ENCODE results near the gene IL15RA. TPM values are rescaled to one million over a fixed set of nuclear protein-coding genes. Genes with fewer than 3 reads are reported as not detected.

Gene IL15RA
- total and polyA plus RNA-seq, 4 experiments from 2014 or later: 11.1 to 20.0 (median 16.1) TPM

GRCh38 chr10:5929442-5929841 is 47.9 kb downstream of the IL15RA start:
- intact Hi-C loops (cut with micrococcal nuclease): no loop called here
- POLR2A ChIA-PET (ENCODE audit: partially characterized antibody): interaction anchor here (0.6 kb wide), 1 partner anchor 167 kb away, joined by 3 read pairs; no protein-coding TSS in a partner anchor
- Mint-ChIP-seq H3K4me3 (no peak overlapping the region), H3K9me3 (no peaks in the 10 kb centered on the region), H3K36me3 (peaks cover 48 to 62% of the 10 kb centered on the region in 2 donors), H3K27me3 (no peaks in the 10 kb centered on the region), H3K27ac (no peak overlapping the region), H3K4me1 (no peaks in the 10 kb centered on the region)
- peaks cover 38% of the 10 kb centered on the region for H3K36me3 ChIP-seq (ENCODE audit: insufficient read depth, low read length)
- DNase-seq: no peak
- CTCF ChIA-PET (ENCODE audit: partially characterized antibody): no interaction called here
- H3K4me3 ChIP-seq (ENCODE audit: low read length in 2 of 2): no peak overlapping the region
- H3K9me3 ChIP-seq (ENCODE audit: control insufficient read depth in 1 of 2, low read length in 2 of 2): no peaks in the 10 kb centered on the region
- no peak overlapping the region for H3K27ac ChIP-seq (ENCODE audit: low read depth, low read length)
- no peaks in the 10 kb centered on the region for H3K27me3 ChIP-seq (ENCODE audit: insufficient read depth, low read length)
- H3K4me1 ChIP-seq (ENCODE audit: insufficient read depth, low read length): no peaks in the 10 kb centered on the region

GRCh38 chr10:5927306-5927705 is 50.0 kb downstream of the IL15RA start:
- Mint-ChIP-seq H3K36me3 (peaks cover 62 to 78% of the 10 kb centered on the region in 2 donors), H3K27me3 (no peaks in the 10 kb centered on the region), H3K4me1 (no peaks in the 10 kb centered on the region), H3K4me3 (no peak overlapping the region), H3K27ac (peak overlapping the region in 1 of 7 donors; percentile 37), H3K9me3 (no peaks in the 10 kb centered on the region)
- Histone ChIP-seq H3K4me1 (ENCODE audit: insufficient read depth, low read length) (no peaks in the 10 kb centered on the region), H3K4me3 (ENCODE audit: low read length in 2 of 2) (no peak overlapping the region), H3K27ac (ENCODE audit: low read depth, low read length) (no peak overlapping the region), H3K36me3 (ENCODE audit: insufficient read depth, low read length) (peaks cover 55% of the 10 kb centered on the region), H3K9me3 (ENCODE audit: control insufficient read depth in 1 of 2, low read length in 2 of 2) (no peaks in the 10 kb centered on the region), H3K27me3 (ENCODE audit: insufficient read depth, low read length) (no peaks in the 10 kb centered on the region)
- intact Hi-C loops (cut with micrococcal nuclease): no loop called here
- ChIA-PET CTCF (ENCODE audit: partially characterized antibody) (interaction anchor here (0.7 kb wide), 1 partner anchor 821 kb away, joined by 3 read pairs; no protein-coding TSS in a partner anchor), POLR2A (ENCODE audit: partially characterized antibody) (no interaction called here)
- no peak for DNase-seq

- Mint-ChIP-seq H3K36me3 (peaks cover 75 to 86% of the 10 kb centered on the region in 2 donors), H3K9me3 (no peaks in the 10 kb centered on the region), H3K4me1 (no peaks in the 10 kb centered on the region), H3K27ac (no peak overlapping the region), H3K4me3 (no peak overlapping the region), H3K27me3 (no peaks in the 10 kb centered on the region)
- Histone ChIP-seq H3K27me3 (ENCODE audit: insufficient read depth, low read length) (no peaks in the 10 kb centered on the region), H3K4me1 (ENCODE audit: insufficient read depth, low read length) (no peaks in the 10 kb centered on the region), H3K27ac (ENCODE audit: low read depth, low read length) (no peak overlapping the region), H3K36me3 (ENCODE audit: insufficient read depth, low read length) (peaks cover 71% of the 10 kb centered on the region), H3K9me3 (ENCODE audit: control insufficient read depth in 1 of 2, low read length in 2 of 2) (no peaks in the 10 kb centered on the region), H3K4me3 (ENCODE audit: low read length in 2 of 2) (no peak overlapping the region)
- no peak for DNase-seq
- intact Hi-C loops (cut with micrococcal nuclease): no loop called here
- CTCF ChIA-PET (ENCODE audit: partially characterized antibody): no interaction called here
- POLR2A ChIA-PET (ENCODE audit: partially characterized antibody): no interaction called here
These were observed 52.5 kb downstream of the IL15RA start for GRCh38 chr10:5924889-5925288.

GRCh38 chr10:5921746-5922145 is 55.6 kb downstream of the IL15RA start:
- ChIA-PET CTCF (ENCODE audit: partially characterized antibody) (no interaction called here), POLR2A (ENCODE audit: partially characterized antibody) (no interaction called here)
- H3K4me3 ChIP-seq (ENCODE audit: low read length in 2 of 2): no peak overlapping the region
- H3K27me3 Mint-ChIP-seq: no peaks in the 10 kb centered on the region
- H3K27me3 ChIP-seq (ENCODE audit: insufficient read depth, low read length): no peaks in the 10 kb centered on the region
- H3K27ac ChIP-seq (ENCODE audit: low read depth, low read length): no peak overlapping the region
- peak overlapping the region in 1 of 7 donors; percentile 29 for H3K27ac Mint-ChIP-seq
- no peak for DNase-seq
- peaks cover 71 to 86% of the 10 kb centered on the region in 2 donors for H3K36me3 Mint-ChIP-seq
- no peaks in the 10 kb centered on the region for H3K9me3 Mint-ChIP-seq
- H3K36me3 ChIP-seq (ENCODE audit: insufficient read depth, low read length): peaks cover 73% of the 10 kb centered on the region
- no peaks in the 10 kb centered on the region for H3K4me1 ChIP-seq (ENCODE audit: insufficient read depth, low read length)
- H3K4me1 Mint-ChIP-seq: no peaks in the 10 kb centered on the region
- H3K9me3 ChIP-seq (ENCODE audit: control insufficient read depth in 1 of 2, low read length in 2 of 2): no peaks in the 10 kb centered on the region
- H3K4me3 Mint-ChIP-seq: no peak overlapping the region
- intact Hi-C loops (cut with micrococcal nuclease): no loop called here

- Mint-ChIP-seq H3K27me3 (no peaks in the 10 kb centered on the region), H3K4me1 (no peaks in the 10 kb centered on the region), H3K36me3 (peaks cover 78 to 92% of the 10 kb centered on the region in 2 donors), H3K4me3 (no peak overlapping the region), H3K9me3 (no peaks in the 10 kb centered on the region), H3K27ac (no peak overlapping the region)
- no peak for DNase-seq
- H3K4me3 ChIP-seq (ENCODE audit: low read length in 2 of 2): no peak overlapping the region
- H3K9me3 ChIP-seq (ENCODE audit: control insufficient read depth in 1 of 2, low read length in 2 of 2): no peaks in the 10 kb centered on the region
- H3K27me3 ChIP-seq (ENCODE audit: insufficient read depth, low read length): no peaks in the 10 kb centered on the region
- H3K4me1 ChIP-seq (ENCODE audit: insufficient read depth, low read length): no peaks in the 10 kb centered on the region
- CTCF ChIA-PET (ENCODE audit: partially characterized antibody): no interaction called here
- POLR2A ChIA-PET (ENCODE audit: partially characterized antibody): no interaction called here
- H3K36me3 ChIP-seq (ENCODE audit: insufficient read depth, low read length): peaks cover 80% of the 10 kb centered on the region
- H3K27ac ChIP-seq (ENCODE audit: low read depth, low read length): no peak overlapping the region
- intact Hi-C loops (cut with micrococcal nuclease): no loop called here
These were observed 57.8 kb downstream of the IL15RA start for GRCh38 chr10:5919568-5919967.

- DNase-seq: no peak
- intact Hi-C loops (cut with micrococcal nuclease): no loop called here
- POLR2A ChIA-PET (ENCODE audit: partially characterized antibody): no interaction called here
- CTCF ChIA-PET (ENCODE audit: partially characterized antibody): no interaction called here
- peaks cover 79% of the 10 kb centered on the region for H3K36me3 ChIP-seq (ENCODE audit: insufficient read depth, low read length)
- Mint-ChIP-seq H3K9me3 (no peaks in the 10 kb centered on the region), H3K27me3 (no peaks in the 10 kb centered on the region), H3K36me3 (peaks cover 79 to 92% of the 10 kb centered on the region in 2 donors), H3K27ac (no peak overlapping the region), H3K4me3 (no peak overlapping the region), H3K4me1 (no peaks in the 10 kb centered on the region)
- H3K4me1 ChIP-seq (ENCODE audit: insufficient read depth, low read length): no peaks in the 10 kb centered on the region
- H3K27me3 ChIP-seq (ENCODE audit: insufficient read depth, low read length): no peaks in the 10 kb centered on the region
- no peaks in the 10 kb centered on the region for H3K9me3 ChIP-seq (ENCODE audit: control insufficient read depth in 1 of 2, low read length in 2 of 2)
- H3K27ac ChIP-seq (ENCODE audit: low read depth, low read length): no peak overlapping the region
- no peak overlapping the region for H3K4me3 ChIP-seq (ENCODE audit: low read length in 2 of 2)
These were observed 58.6 kb downstream of the IL15RA start for GRCh38 chr10:5918763-5919162.

- Histone ChIP-seq H3K4me3 (ENCODE audit: low read length in 2 of 2) (no peak overlapping the region), H3K4me1 (ENCODE audit: insufficient read depth, low read length) (no peaks in the 10 kb centered on the region), H3K36me3 (ENCODE audit: insufficient read depth, low read length) (peaks cover 81% of the 10 kb centered on the region), H3K27me3 (ENCODE audit: insufficient read depth, low read length) (no peaks in the 10 kb centered on the region), H3K27ac (ENCODE audit: low read depth, low read length) (no peak overlapping the region), H3K9me3 (ENCODE audit: control insufficient read depth in 1 of 2, low read length in 2 of 2) (no peaks in the 10 kb centered on the region)
- POLR2A ChIA-PET (ENCODE audit: partially characterized antibody): no interaction called here
- Mint-ChIP-seq H3K27me3 (no peaks in the 10 kb centered on the region), H3K36me3 (peaks cover 78 to 92% of the 10 kb centered on the region in 2 donors), H3K4me1 (no peaks in the 10 kb centered on the region), H3K27ac (peak overlapping the region in 1 of 7 donors; percentile 46), H3K4me3 (no peak overlapping the region), H3K9me3 (no peaks in the 10 kb centered on the region)
- no peak for DNase-seq
- intact Hi-C loops (cut with micrococcal nuclease): no loop called here
- CTCF ChIA-PET (ENCODE audit: partially characterized antibody): no interaction called here
These were observed 60.0 kb downstream of the IL15RA start for GRCh38 chr10:5917305-5917704.

GRCh38 chr10:5915451-5915850 is 61.9 kb downstream of the IL15RA start:
- H3K36me3 Mint-ChIP-seq: peaks cover 71 to 88% of the 10 kb centered on the region in 2 donors
- H3K27me3 ChIP-seq (ENCODE audit: insufficient read depth, low read length): no peaks in the 10 kb centered on the region
- H3K9me3 ChIP-seq (ENCODE audit: control insufficient read depth in 1 of 2, low read length in 2 of 2): no peaks in the 10 kb centered on the region
- H3K4me1 ChIP-seq (ENCODE audit: insufficient read depth, low read length): no peaks in the 10 kb centered on the region
- no peak overlapping the region for H3K27ac ChIP-seq (ENCODE audit: low read depth, low read length)
- H3K27me3 Mint-ChIP-seq: no peaks in the 10 kb centered on the region
- no peaks in the 10 kb centered on the region for H3K9me3 Mint-ChIP-seq
- H3K4me3 Mint-ChIP-seq: no peak overlapping the region
- H3K36me3 ChIP-seq (ENCODE audit: insufficient read depth, low read length): peaks cover 77% of the 10 kb centered on the region
- no peak overlapping the region for H3K27ac Mint-ChIP-seq
- no peak overlapping the region for H3K4me3 ChIP-seq (ENCODE audit: low read length in 2 of 2)
- no peak for DNase-seq
- ChIA-PET CTCF (ENCODE audit: partially characterized antibody) (no interaction called here), POLR2A (ENCODE audit: partially characterized antibody) (no interaction called here)
- peaks cover 0 to 4% (median 0%) of the 10 kb centered on the region in 4 donors for H3K4me1 Mint-ChIP-seq
- intact Hi-C loops (cut with micrococcal nuclease): no loop called here
